HepG2 (cell line): ENCODE data around the gene EXOSC7. TPM values are rescaled to one million over a fixed set of nuclear protein-coding genes. Genes with fewer than 3 reads are reported as not detected.

Experiments used
- ATAC-seq: fragments of 200-7000 bp; cut with Tn5 transposase; 3 replicates; pipeline ENCODE4 v1.9.1; 2020; ENCODE audit warnings: mild to moderate bottlenecking, moderate library complexity
- BruUV-seq: library from RNA; stranded (reverse); fragments of 400-500 nt; replicated peaks from 2 replicates; lab custom pipeline; 2021; lab: Mats Ljungman, UMichigan
- CTCF ChIA-PET: fragments of 300-600 bp; formaldehyde crosslinking; extraction: SDS; loops from one replicate; lab custom pipeline; 2021; ENCODE audit warnings: low total read pairs, inconsistent platforms, low intra/inter-chr PET ratio; lab: Yijun Ruan, JAX
- POLR2A ChIA-PET: fragments of 350-600 bp; sonication (Branson Sonifier 250); formaldehyde crosslinking; loops from one replicate; lab custom pipeline; 2020; ENCODE audit warnings: antibody characterized with exemption, inconsistent platforms; lab: Yijun Ruan, JAX
- DNase-seq: peaks from one replicate; pipeline ENCODE4 v3.0.0-alpha.2; 2015; ENCODE audit warnings: low spot score
- FAIRE-seq: peaks from 3 replicates; lab custom pipeline; 2011; peaks lifted over from hg19 to GRCh38; lab: Jason Lieb, UNC
- H2AFZ ChIP-seq: one replicate; pipeline ENCODE4 v1.6.1; 2011; ENCODE audit warnings: low read length, inconsistent platforms
- H3K27ac ChIP-seq: fragments of 300-600 bp; 3 replicates; pipeline ENCODE4 v1.8.0; 2011; ENCODE audit warnings: mixed run types, mild to moderate bottlenecking, mixed read lengths, low read length, inconsistent platforms; ENCODE audit not compliant: insufficient read depth; ENCODE audit errors: extremely low read length
- H3K27me3 ChIP-seq, 2 experiments: fragments of 200-600 bp in 1 of 2; 2 replicates in 1 of 2; 3 replicates in 1 of 2; pipeline versions ENCODE4 v1.6.0 to v1.8.0; 2011; ENCODE audit warnings: low read length in 2 of 2, mild to moderate bottlenecking in 2 of 2, moderate library complexity in 2 of 2, inconsistent platforms in 1 of 2; ENCODE audit not compliant: insufficient read depth in 2 of 2, control insufficient read depth in 1 of 2
- H3K36me3 ChIP-seq, 2 experiments: fragments of 200-600 bp in 1 of 2; replicated peaks in 1 of 2; 2 replicates in 1 of 2; 3 replicates in 1 of 2; pipeline versions ENCODE4 v1.5.1 to v1.8.0; 2011; ENCODE audit warnings: low read length in 2 of 2, inconsistent platforms in 1 of 2; ENCODE audit not compliant: insufficient read depth in 2 of 2, control insufficient read depth in 1 of 2
- H3K4me1 ChIP-seq: 2 replicates; pipeline ENCODE4 v1.5.1; 2012; ENCODE audit warnings: low read length, inconsistent platforms; ENCODE audit not compliant: insufficient read depth
- H3K4me2 ChIP-seq: 2 replicates; pipeline ENCODE4 v1.6.0; 2011; ENCODE audit warnings: low read depth, low read length, inconsistent platforms
- H3K4me3 ChIP-seq, 3 experiments: fragments of 200-600 bp in 1 of 3; sonication (generic), shearing (Covaris generic) in 1 of 3; replicated peaks in 1 of 3; 2 replicates each; pipeline ENCODE4 v1.5.1; 2011 to 2016; ENCODE audit warnings: low read length in 3 of 3, inconsistent platforms in 2 of 3, low read depth in 2 of 3, mild to moderate bottlenecking in 2 of 3, control low read depth in 1 of 3, mixed read lengths in 1 of 3; ENCODE audit not compliant: insufficient read depth in 1 of 3
- H3K79me2 ChIP-seq: one replicate; pipeline ENCODE4 v1.6.1; 2011; ENCODE audit warnings: low read length, inconsistent platforms; ENCODE audit not compliant: insufficient read depth
- H3K9ac ChIP-seq: 2 replicates; pipeline ENCODE4 v1.6.0; 2011; ENCODE audit warnings: mild to moderate bottlenecking, low read depth, low read length, inconsistent platforms; ENCODE audit not compliant: insufficient read depth
- H3K9me3 ChIP-seq: 2 replicates; pipeline ENCODE4 v1.5.1; 2012; ENCODE audit warnings: mild to moderate bottlenecking, low read length
- H4K20me1 ChIP-seq: 2 replicates; pipeline ENCODE4 v1.6.0; 2011; ENCODE audit warnings: inconsistent platforms, mild to moderate bottlenecking, low read length, moderate library complexity; ENCODE audit not compliant: insufficient read depth
- CHD4 ChIP-seq: fragments of 200-600 bp; sonication (generic); IDR thresholded peaks from 2 replicates; pipeline ENCODE4 v1.7.0; 2017; ENCODE audit warnings: mild to moderate bottlenecking, low read length, borderline replicate concordance
- GZF1 ChIP-seq: sonication (generic); formaldehyde crosslinking; IDR thresholded peaks from 2 replicates; pipeline ENCODE4 v1.5.1; 2020; ENCODE audit warnings: mild to moderate bottlenecking, missing genetic modification reagents
- ZC3H13 ChIP-seq: sonication (generic); formaldehyde crosslinking; IDR thresholded peaks from 2 replicates; pipeline ENCODE4 v1.8.1; 2023; ENCODE audit warnings: mild to moderate bottlenecking, missing genetic modification reagents, moderate library complexity
- ZFP62 ChIP-seq: sonication (generic); formaldehyde crosslinking; IDR thresholded peaks from 2 replicates; pipeline ENCODE4 v1.4.0; 2020; ENCODE audit warnings: missing genetic modification reagents
- ZNF121 ChIP-seq: sonication (generic); formaldehyde crosslinking; IDR thresholded peaks from 2 replicates; pipeline ENCODE4 v1.5.0; 2020; ENCODE audit warnings: mild to moderate bottlenecking, missing genetic modification reagents
- ZNF326 ChIP-seq: sonication (generic); formaldehyde crosslinking; IDR thresholded peaks from 2 replicates; pipeline ENCODE4 v1.4.0; 2020; ENCODE audit warnings: missing genetic modification reagents, borderline replicate concordance
- ZNF768 ChIP-seq: sonication (generic); formaldehyde crosslinking; IDR thresholded peaks from 2 replicates; pipeline ENCODE4 v1.4.0; 2020; ENCODE audit warnings: missing genetic modification reagents
- WGBS: methylation state at CpG from one replicate; pipeline ENCODE4 v1.1.6; 2017; ENCODE audit warnings: low lambda C conversion rate; 5-methylcytosine and 5-hydroxymethylcytosine counted together
- in situ Hi-C: cut with HindIII; loops from 2 replicates; pipeline ENCODE4 v1.10.0; 2017; ENCODE audit warnings: low pct_unique_long_range_greater_than_20kb; ENCODE audit not compliant: extremely low pct_ligation_motif_present
- intact Hi-C: fragments of 100-400 bp; cut with micrococcal nuclease; formaldehyde crosslinking; loops from one replicate; pipeline ENCODE4 v1.10.0; 2022; ENCODE audit not compliant: unreplicated experiment
- polyA plus RNA-seq, 8 experiments: library from polyadenylated mRNA; depleted of rRNA in 3 of 8; stranded (reverse) in 7 of 8; unstranded in 1 of 8; fragments of >200 nt; fragmentation: Illumina TruSeq in 4 of 8; extraction: Trizol in 4 of 8; gene quantifications; 2 replicates each; pipeline versions ENCODE4 v1.2.1 to v1.2.3, GENCODE V29; 2011 to 2016; ENCODE audit warnings: low read depth in 4 of 8, missing spikeins in 1 of 8, mixed read lengths in 1 of 8; ENCODE audit not compliant: insufficient read depth in 1 of 8
- total RNA-seq, 5 experiments: library from RNA; depleted of rRNA; stranded (reverse); fragments of >200 nt; fragmentation: Illumina TruSeq; extraction: Trizol; gene quantifications; 2 replicates each; pipeline ENCODE4 v1.2.3, GENCODE V29; 2016; ENCODE audit warnings: low read depth in 1 of 5
- TF ChIP-seq, protein P1 (sequence below): IDR thresholded peaks from 2 replicates; pipeline ENCODE4 v1.6.1; 2016; ENCODE audit warnings: low read depth
- TF ChIP-seq, protein P2 (sequence below): sonication (generic); formaldehyde crosslinking; IDR thresholded peaks from 2 replicates; pipeline ENCODE4 v1.8.0; 2022; ENCODE audit warnings: missing genetic modification reagents, mild to moderate bottlenecking, borderline replicate concordance
- TF ChIP-seq, protein P3 (sequence below): sonication (generic); formaldehyde crosslinking; IDR thresholded peaks from 2 replicates; pipeline ENCODE4 v1.5.1; 2020; ENCODE audit warnings: mild to moderate bottlenecking, missing genetic modification reagents

EXOSC7 gene
- total and polyA plus RNA-seq, 2 of the 13 experiments (the other 11 are each of a cell fraction or from before 2014, with no cell fraction given), result 68.3 to 74.7 TPM

DNA sequence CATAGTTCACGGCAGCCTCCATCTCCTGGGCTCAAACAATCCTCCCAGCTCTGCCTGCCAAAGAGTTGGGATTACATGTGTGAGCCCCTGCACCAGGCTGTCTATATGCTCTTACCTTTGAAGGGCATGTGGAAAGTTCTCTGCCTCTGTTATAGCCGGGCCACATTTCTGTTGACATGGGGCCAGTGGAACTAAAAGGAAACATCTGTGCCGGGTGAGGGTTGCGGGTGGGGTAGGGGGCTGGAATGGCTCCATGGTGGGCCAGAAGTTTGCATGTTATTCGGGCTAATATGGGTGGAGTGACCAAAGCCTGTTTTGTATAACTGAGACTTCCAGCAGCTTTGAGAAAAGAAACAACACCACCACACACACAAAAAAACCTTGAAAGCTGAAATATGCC, 41.8 kb downstream of the EXOSC7 start:
- intact Hi-C loops, result no loop called here
- DNase-seq, result no peak
- in situ Hi-C loops, result no loop called here
- Histone ChIP-seq H4K20me1 (no peaks in the 10 kb centered on the region), H3K9ac (no peak overlapping the region), H3K79me2 (no peaks in the 10 kb centered on the region), H3K9me3 (no peaks in the 10 kb centered on the region), H3K36me3 (peaks cover 1 to 7% of the 10 kb centered on the region in 2 experiments; a peak in 3 of 5 replicates), H3K4me1 (0 out of 2 replicates have a peak, but pooled peaks cover 4% of the 10 kb centered on the region), H3K27me3 (no peaks in the 10 kb centered on the region), H3K4me2 (no peak overlapping the region), H3K4me3 (no peak overlapping the region), H3K27ac (no peak overlapping the region), H2AFZ (no peak overlapping the region)
- no TSS peak for BruUV-seq
- 96% methylated on average over 5 of the region's 5 CpGs for WGBS
- CTCF ChIA-PET, result no interaction called here
- TF ChIP-seq, protein P1, sequence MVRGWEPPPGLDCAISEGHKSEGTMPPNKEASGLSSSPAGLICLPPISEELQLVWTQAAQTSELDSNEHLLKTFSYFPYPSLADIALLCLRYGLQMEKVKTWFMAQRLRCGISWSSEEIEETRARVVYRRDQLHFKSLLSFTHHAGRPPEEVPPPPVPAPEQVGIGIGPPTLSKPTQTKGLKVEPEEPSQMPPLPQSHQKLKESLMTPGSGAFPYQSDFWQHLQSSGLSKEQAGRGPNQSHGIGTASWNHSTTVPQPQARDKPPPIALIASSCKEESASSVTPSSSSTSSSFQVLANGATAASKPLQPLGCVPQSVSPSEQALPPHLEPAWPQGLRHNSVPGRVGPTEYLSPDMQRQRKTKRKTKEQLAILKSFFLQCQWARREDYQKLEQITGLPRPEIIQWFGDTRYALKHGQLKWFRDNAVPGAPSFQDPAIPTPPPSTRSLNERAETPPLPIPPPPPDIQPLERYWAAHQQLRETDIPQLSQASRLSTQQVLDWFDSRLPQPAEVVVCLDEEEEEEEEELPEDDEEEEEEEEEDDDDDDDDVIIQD (CRISPR knock-in tag), result no peak
- TF ChIP-seq ZNF326 (CRISPR knock-in tag), result no peak
- no peak for TF ChIP-seq ZNF768
- TF ChIP-seq ZFP62 (CRISPR knock-in tag), result no peak
- no peak for TF ChIP-seq GZF1 (CRISPR knock-in tag)
- FAIRE-seq, result no peak
- POLR2A ChIA-PET, result no interaction called here
- no peak for ATAC-seq

DNA sequence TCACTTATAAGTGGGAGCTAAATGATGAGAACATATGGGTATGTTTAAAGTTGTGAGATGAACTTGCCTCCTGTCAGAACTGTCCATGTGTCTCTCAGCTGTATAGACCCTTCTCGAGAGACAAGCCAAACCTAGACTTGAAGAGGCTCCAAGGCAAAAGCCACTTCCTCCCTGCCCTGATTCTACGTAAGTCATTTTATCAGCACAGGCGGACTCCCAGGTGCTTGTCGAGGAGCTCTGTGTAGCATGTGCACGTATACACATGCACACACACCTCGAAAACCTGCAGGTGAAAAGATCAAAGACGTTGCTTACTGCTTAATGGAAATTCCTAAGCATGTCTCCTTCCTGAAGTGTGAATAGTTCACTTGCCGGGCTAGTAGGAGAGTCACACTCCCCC, 44.5 kb downstream of the EXOSC7 start:
- H3K9ac ChIP-seq, result no peak overlapping the region
- H3K79me2 ChIP-seq, result no peaks in the 10 kb centered on the region
- intact Hi-C loops, result no loop called here
- no peak overlapping the region for H3K27ac ChIP-seq
- H3K9me3 ChIP-seq, result no peaks in the 10 kb centered on the region
- H3K4me1 ChIP-seq, result no peaks in the 10 kb centered on the region
- H3K27me3 ChIP-seq, result no peaks in the 10 kb centered on the region
- H3K4me3 ChIP-seq, result no peak overlapping the region
- DNase-seq (no peak), FAIRE-seq (no peak), ATAC-seq (no peak)
- H3K4me2 ChIP-seq, result no peak overlapping the region
- CTCF ChIA-PET, result no interaction called here
- POLR2A ChIA-PET, result no interaction called here
- 85% methylated on average over 8 of the region's 8 CpGs for WGBS
- no peaks in the 10 kb centered on the region for H4K20me1 ChIP-seq
- BruUV-seq, result no TSS peak
- no peak overlapping the region for H2AFZ ChIP-seq
- no peaks in the 10 kb centered on the region; a peak in 1 of 5 replicates for H3K36me3 ChIP-seq
- in situ Hi-C loops, result no loop called here
- TF ChIP-seq, protein P2, sequence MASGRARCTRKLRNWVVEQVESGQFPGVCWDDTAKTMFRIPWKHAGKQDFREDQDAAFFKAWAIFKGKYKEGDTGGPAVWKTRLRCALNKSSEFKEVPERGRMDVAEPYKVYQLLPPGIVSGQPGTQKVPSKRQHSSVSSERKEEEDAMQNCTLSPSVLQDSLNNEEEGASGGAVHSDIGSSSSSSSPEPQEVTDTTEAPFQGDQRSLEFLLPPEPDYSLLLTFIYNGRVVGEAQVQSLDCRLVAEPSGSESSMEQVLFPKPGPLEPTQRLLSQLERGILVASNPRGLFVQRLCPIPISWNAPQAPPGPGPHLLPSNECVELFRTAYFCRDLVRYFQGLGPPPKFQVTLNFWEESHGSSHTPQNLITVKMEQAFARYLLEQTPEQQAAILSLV (CRISPR knock-in tag), result no peak
- TF ChIP-seq, protein P3, sequence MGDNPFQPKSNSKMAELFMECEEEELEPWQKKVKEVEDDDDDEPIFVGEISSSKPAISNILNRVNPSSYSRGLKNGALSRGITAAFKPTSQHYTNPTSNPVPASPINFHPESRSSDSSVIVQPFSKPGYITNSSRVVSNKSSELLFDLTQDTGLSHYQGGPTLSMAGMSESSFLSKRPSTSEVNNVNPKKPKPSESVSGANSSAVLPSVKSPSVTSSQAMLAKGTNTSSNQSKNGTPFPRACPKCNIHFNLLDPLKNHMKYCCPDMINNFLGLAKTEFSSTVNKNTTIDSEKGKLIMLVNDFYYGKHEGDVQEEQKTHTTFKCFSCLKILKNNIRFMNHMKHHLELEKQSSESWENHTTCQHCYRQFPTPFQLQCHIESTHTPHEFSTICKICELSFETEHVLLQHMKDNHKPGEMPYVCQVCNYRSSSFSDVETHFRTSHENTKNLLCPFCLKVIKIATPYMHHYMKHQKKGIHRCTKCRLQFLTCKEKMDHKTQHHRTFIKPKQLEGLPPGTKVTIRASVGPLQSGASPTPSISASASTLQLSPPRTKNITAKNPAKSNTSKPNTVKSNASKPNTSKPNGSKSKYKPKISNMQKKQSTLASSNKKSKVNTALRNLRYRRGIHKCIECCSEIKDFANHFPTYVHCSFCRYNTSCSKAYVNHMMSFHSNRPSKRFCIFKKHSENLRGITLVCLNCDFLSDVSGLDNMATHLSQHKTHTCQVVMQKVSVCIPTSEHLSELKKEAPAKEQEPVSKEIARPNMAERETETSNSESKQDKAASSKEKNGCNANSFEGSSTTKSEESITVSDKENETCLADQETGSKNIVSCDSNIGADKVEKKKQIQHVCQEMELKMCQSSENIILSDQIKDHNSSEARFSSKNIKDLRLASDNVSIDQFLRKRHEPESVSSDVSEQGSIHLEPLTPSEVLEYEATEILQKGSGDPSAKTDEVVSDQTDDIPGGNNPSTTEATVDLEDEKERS (CRISPR knock-in tag), result no peak
- no peak for TF ChIP-seq ZC3H13
- no peak for TF ChIP-seq CHD4
- no peak for TF ChIP-seq ZNF121 (CRISPR knock-in tag)
